Caco-2 (cell line): Measurements from ENCODE around the gene SNRPD1. TPM values are rescaled to one million over a fixed set of nuclear protein-coding genes. Genes with fewer than 3 reads are reported as not detected.
"Not testable (repeated sequence)": the region's sequence is repeated elsewhere in the genome, so short reads cannot be mapped to it uniquely, and the experiment has no call there.

Source experiments
- BruUV-seq: library from RNA; stranded (reverse); fragments of 400-500 nt; replicated peaks from 2 replicates; lab custom pipeline; 2021; lab: Mats Ljungman, UMichigan
- CTCF ChIA-PET: fragments of 300-600 bp; sonication (Branson Sonifier 250); formaldehyde crosslinking; loops from one replicate; lab custom pipeline; 2022; ENCODE audit warnings: antibody characterized with exemption; lab: Charles Lee
- POLR2A ChIA-PET: fragments of 300-600 bp; sonication (Branson Sonifier 250); formaldehyde crosslinking; loops from one replicate; lab custom pipeline; 2022; ENCODE audit warnings: antibody characterized with exemption; lab: Charles Lee
- DNase-seq, 2 experiments: peaks; one replicate each; pipeline versions ENCODE4 v3.0.0 to v3.0.0-alpha.2; 2020 to 2022
- H3K27me3 ChIP-seq: replicated peaks from 2 replicates; pipeline ENCODE4 v1.6.0; 2011; ENCODE audit warnings: low read length; ENCODE audit not compliant: control insufficient read depth, insufficient read depth
- H3K36me3 ChIP-seq: 2 replicates; pipeline ENCODE4 v1.5.1; 2011; ENCODE audit warnings: low read length; ENCODE audit not compliant: control insufficient read depth, insufficient read depth
- H3K4me1 ChIP-seq: fragments of 250-450 bp; sonication (Bioruptor Pico); 2 replicates; pipeline ENCODE4 v1.5.1; 2020; ENCODE audit warnings: mild to moderate bottlenecking
- H3K4me3 ChIP-seq: 2 replicates; pipeline ENCODE4 v1.5.1; 2011; ENCODE audit warnings: low read depth, mild to moderate bottlenecking, control low read depth, low read length
- H3K9me3 ChIP-seq: fragments of 250-450 bp; sonication (Bioruptor Pico); 2 replicates; pipeline ENCODE4 v1.5.1; 2020; ENCODE audit warnings: mild to moderate bottlenecking, moderate library complexity
- H3K27ac Mint-ChIP-seq: one replicate; pipeline ENCODE4 v1.8.0; 2022; ENCODE audit warnings: mixed read lengths; ENCODE audit not compliant: unreplicated experiment
- H3K27me3 Mint-ChIP-seq: one replicate; pipeline ENCODE4 v1.8.0; 2022; ENCODE audit warnings: mixed read lengths; ENCODE audit not compliant: insufficient read depth, unreplicated experiment
- H3K36me3 Mint-ChIP-seq: one replicate; pipeline ENCODE4 v1.8.0; 2022; ENCODE audit warnings: mild to moderate bottlenecking, mixed read lengths; ENCODE audit not compliant: insufficient read depth, unreplicated experiment
- H3K4me1 Mint-ChIP-seq: one replicate; pipeline ENCODE4 v1.8.0; 2022; ENCODE audit warnings: low read depth, mixed read lengths; ENCODE audit not compliant: unreplicated experiment
- H3K4me3 Mint-ChIP-seq: one replicate; pipeline ENCODE4 v1.8.0; 2022; ENCODE audit warnings: mild to moderate bottlenecking, moderate library complexity, mixed read lengths; ENCODE audit not compliant: unreplicated experiment
- H3K9me3 Mint-ChIP-seq: one replicate; pipeline ENCODE4 v1.8.0; 2022; ENCODE audit warnings: mixed read lengths; ENCODE audit not compliant: unreplicated experiment
- CTCF ChIP-seq, 2 experiments: fragments of 200-600 bp in 1 of 2; IDR thresholded peaks; 1 replicate in 1 of 2; 2 replicates in 1 of 2; pipeline versions ENCODE4 v1.5.1 to v1.8.0; 2011 to 2022; ENCODE audit warnings: antibody characterized with exemption in 1 of 2, control low read depth in 1 of 2, inconsistent platforms in 1 of 2, low read depth in 1 of 2, low read length in 1 of 2, mild to moderate bottlenecking in 1 of 2, moderate library complexity in 1 of 2; ENCODE audit not compliant: insufficient read depth in 1 of 2, severe bottlenecking in 1 of 2, unreplicated experiment in 1 of 2
- intact Hi-C: fragments of 100-400 bp; cut with micrococcal nuclease; formaldehyde crosslinking; loops from one replicate; pipeline ENCODE4 v1.10.0; 2022; ENCODE audit not compliant: unreplicated experiment
- total RNA-seq: library from RNA; stranded (reverse); gene quantifications from 2 replicates; pipeline ENCODE4 v1.2.3, GENCODE V29; 2022

The SNRPD1 gene
- total RNA-seq, 1 experiment from 2014 or later = 134 TPM

GRCh38 chr18:21672521-21673267 lies 60.6 kb downstream of the SNRPD1 start:
- Mint-ChIP-seq H3K27ac (no peak overlapping the region), H3K9me3 (no peaks in the 10 kb centered on the region), H3K4me3 (no peak overlapping the region), H3K27me3 (no peaks in the 10 kb centered on the region), H3K36me3 (peaks cover 6% of the 10 kb centered on the region), H3K4me1 (peaks cover 8% of the 10 kb centered on the region)
- Histone ChIP-seq H3K27me3 (no peaks in the 10 kb centered on the region), H3K4me1 (peaks cover 12% of the 10 kb centered on the region), H3K4me3 (no peak overlapping the region), H3K9me3 (no peaks in the 10 kb centered on the region), H3K36me3 (peaks cover 1% of the 10 kb centered on the region; the same call in 1 of the 2 replicates)
- peak in 1 of 2 experiments; percentile 41 for DNase-seq
- ChIA-PET CTCF (no interaction called here), POLR2A (no interaction called here)
- BruUV-seq = no TSS peak
- no peak for TF ChIP-seq CTCF (IDR thresholded peaks at IDR 0.05; ENCODE audit: insufficient read depth in 1 of 2, low read depth in 1 of 2, low read length in 1 of 2, severe bottlenecking in 1 of 2, unreplicated experiment in 1 of 2)
- intact Hi-C loops = loop anchor here (10.0 kb wide), 1 partner anchor 58 kb away; the partner anchor contains the start of gene SNRPD1

GRCh38 chr18:21675354-21675753 lies 63.2 kb downstream of the SNRPD1 start:
- H3K27me3 Mint-ChIP-seq, CTCF ChIA-PET: not testable (repeated sequence)

GRCh38 chr18:21678859-21679258 lies 66.7 kb downstream of the SNRPD1 start:
- POLR2A ChIA-PET = no interaction called here

More at GRCh38 chr18:21675354-21675753, 63.2 kb downstream of the SNRPD1 start:
- H3K9me3 ChIP-seq, POLR2A ChIA-PET, H3K4me1 Mint-ChIP-seq, H3K4me3 ChIP-seq, H3K9me3 Mint-ChIP-seq, H3K27me3 ChIP-seq, H3K36me3 ChIP-seq, DNase-seq, H3K27ac Mint-ChIP-seq, H3K36me3 Mint-ChIP-seq, H3K4me1 ChIP-seq, H3K4me3 Mint-ChIP-seq, BruUV-seq: not testable (repeated sequence)
- intact Hi-C loops = loop anchor here (10.0 kb wide), 1 partner anchor 61 kb away; the partner anchor contains the start of gene SNRPD1

More at GRCh38 chr18:21678859-21679258, 66.7 kb downstream of the SNRPD1 start:
- H3K27me3 ChIP-seq = no peaks in the 10 kb centered on the region
- no peaks in the 10 kb centered on the region for H3K9me3 Mint-ChIP-seq
- CTCF ChIA-PET = interaction anchor here (0.6 kb wide), 1 partner anchor 278 kb away, joined by 3 read pairs; no protein-coding TSS in a partner anchor
- no peak for TF ChIP-seq CTCF (IDR thresholded peaks at IDR 0.05; ENCODE audit: insufficient read depth in 1 of 2, low read depth in 1 of 2, low read length in 1 of 2, severe bottlenecking in 1 of 2, unreplicated experiment in 1 of 2)
- BruUV-seq = no TSS peak
- DNase-seq = no peak
- H3K9me3 ChIP-seq = no peaks in the 10 kb centered on the region
- H3K36me3 Mint-ChIP-seq = peaks cover 3% of the 10 kb centered on the region
- intact Hi-C loops = loop anchor here (10.0 kb wide), 1 partner anchor 64 kb away; the partner anchor contains the start of gene SNRPD1
- no peaks in the 10 kb centered on the region for H3K4me1 ChIP-seq
- no peak overlapping the region for H3K4me3 Mint-ChIP-seq
- no peak overlapping the region for H3K27ac Mint-ChIP-seq
- no peak overlapping the region for H3K4me3 ChIP-seq
- H3K4me1 Mint-ChIP-seq = no peaks in the 10 kb centered on the region
- H3K27me3 Mint-ChIP-seq = no peaks in the 10 kb centered on the region
- H3K36me3 ChIP-seq = peaks cover 1% of the 10 kb centered on the region; the same call in 1 of the 2 replicates
